Activated CD4-positive, alpha-beta T cell treated with anti-CD3 and anti-CD28 coated beads, Interleukin-2, Interleukin-6, amounts not matched to agents 100 ng/mL and 50 ng/mL, durations not matched to agents 16 hours and 8 hours (primary cell): ENCODE measurements around the gene FAM219A.
"Not testable (repeated sequence)": the region's sequence is repeated elsewhere in the genome, so short reads cannot be mapped to it uniquely, and the experiment has no call there.

Source experiments
- DNase-seq: peaks from one replicate; pipeline ENCODE4 v3.0.0-alpha.2; 2020

FAM219A gene

DNA sequence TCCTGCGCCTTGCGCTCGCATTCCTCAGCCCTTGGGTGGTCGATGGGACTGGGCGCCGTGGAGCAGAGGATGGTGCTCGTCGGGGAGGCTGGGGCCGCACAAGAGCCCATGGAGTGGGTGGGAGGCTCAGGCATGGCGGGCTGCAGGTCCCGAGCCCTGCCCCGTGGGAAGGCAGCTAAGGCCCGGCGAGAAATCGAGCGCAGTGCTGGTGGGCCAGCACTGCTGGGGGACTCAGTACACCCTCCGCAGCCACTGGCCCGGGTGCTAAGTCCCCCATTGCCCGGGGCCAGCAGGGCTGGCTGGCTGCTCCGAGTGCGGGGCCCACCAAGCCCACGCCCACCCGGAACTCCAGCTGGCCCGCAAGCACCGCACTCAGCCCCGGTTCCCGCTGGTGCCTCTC lies 24.4 kb upstream of the FAM219A start:
- DNase-seq, result not testable (repeated sequence)

DNA sequence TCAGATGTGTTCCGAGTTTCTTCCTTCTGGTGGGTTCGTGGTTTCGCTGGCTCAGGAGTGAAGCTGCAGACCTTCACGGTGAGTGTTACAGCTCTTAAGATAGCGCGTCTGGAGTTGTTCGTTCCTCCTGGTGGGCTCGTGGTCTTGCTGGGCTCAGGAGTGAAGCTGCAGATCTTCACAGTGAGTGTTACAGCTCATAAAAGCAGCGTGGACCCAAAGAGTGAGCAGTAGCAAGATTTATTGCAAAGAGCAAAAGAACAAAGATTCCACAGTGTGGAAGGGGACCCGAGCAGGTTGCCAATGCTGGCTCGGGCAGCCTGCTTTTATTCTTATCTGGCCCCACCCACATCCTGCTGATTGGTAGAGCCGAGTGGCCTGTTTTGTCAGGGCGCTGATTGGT lies 23.2 kb upstream of the FAM219A start:
- DNase-seq, result not testable (repeated sequence)

DNA sequence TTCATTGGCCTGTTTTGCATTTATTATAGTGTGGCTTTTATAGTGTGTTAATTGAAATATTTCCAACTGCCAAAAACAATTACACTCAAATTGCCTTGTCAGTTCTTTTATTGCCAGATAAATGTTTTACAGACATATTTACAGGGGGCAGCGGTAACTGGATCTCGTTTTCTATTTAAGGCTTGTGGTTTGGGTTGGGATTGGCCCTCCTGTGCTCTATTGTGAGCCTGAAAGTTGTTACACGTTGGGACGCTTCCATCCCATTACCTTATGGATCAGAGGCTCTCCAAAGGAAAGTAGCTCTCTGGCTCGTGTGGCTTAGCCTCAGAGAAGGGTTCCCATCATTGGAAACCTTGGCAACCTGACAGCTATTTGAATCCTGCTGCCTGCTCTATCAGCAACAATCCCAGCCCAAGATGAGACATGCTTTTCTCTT lies 21.1 kb upstream of the FAM219A start:
- no peak for DNase-seq

DNA sequence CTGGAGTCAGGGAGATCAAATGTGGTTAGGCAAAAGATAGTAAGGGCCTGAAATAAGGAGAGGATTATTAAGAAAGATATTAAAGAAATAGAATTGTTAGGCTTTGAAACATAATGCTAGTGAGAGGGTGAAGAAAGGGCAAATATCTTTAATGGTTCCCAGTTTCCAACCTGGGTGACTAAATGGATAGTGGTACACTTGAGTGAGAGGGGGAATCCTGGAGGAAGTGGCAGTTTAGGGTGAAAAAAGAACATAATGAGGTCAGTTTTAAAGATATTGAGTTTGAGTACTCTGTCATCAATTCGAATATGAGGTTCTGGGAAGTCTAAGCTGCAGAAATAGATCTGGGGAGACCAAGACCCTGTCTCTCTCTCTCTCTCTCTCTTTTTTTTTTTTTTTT lies 19.2 kb upstream of the FAM219A start:
- no peak for DNase-seq

DNA sequence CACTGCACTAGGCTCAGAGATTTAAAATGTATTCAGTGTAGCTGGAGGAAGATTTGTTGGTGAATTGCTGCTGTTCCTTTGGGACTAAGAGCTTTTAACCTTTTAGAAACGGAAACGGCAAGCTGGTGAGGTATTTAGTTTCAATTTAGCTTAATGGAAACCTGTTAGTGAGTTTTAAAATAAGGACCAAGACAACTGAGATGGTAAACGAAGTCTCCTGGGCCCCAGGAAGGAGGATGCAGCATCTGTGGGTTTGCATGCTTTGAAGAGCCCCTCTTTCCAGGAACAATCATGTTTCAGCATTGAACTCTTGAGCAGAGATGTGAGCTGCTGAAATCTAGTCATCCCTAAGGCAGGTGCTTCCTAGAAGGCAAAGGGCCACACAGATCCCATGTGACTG lies 16.7 kb upstream of the FAM219A start:
- no peak for DNase-seq

DNA sequence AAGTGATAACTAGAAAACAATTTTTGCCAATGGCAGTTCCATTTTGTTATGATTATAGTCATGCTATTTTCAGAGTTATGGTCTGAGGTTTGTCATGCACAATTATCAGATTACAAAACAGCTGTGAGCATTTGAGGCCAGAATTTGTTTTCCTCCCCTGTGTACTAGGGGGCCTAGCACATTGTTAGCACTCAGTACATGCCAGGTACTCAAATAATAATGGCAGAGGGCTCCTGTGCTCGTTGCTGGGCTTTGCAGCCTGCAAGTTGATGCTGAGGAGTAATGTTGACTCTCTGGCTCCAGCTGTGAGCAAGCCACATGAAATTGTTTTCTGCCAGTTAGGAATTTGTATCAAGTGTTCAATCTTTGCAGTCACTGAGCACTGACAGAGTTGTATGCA lies 7.1 kb upstream of the FAM219A start:
- no peak for DNase-seq

DNA sequence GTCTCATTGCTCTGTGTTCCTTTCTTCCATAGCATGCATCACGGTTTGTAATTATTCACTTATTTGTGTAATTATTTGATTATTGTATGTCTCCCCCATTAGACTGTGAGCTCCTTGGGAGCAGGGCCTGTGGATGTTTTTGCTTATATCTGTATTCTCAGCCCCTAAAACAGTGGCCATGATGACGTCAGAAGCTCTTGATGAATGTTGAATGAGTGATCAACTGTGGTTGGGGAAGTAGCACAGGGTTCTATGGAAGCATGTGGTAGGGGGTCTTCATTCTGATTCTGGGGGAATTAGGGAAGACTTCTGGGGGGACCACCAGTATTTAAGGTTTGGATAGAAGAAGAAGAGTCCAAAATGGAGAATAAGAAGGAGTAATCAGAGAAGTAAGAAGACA lies 6.2 kb upstream of the FAM219A start:
- DNase-seq, result no peak

DNA sequence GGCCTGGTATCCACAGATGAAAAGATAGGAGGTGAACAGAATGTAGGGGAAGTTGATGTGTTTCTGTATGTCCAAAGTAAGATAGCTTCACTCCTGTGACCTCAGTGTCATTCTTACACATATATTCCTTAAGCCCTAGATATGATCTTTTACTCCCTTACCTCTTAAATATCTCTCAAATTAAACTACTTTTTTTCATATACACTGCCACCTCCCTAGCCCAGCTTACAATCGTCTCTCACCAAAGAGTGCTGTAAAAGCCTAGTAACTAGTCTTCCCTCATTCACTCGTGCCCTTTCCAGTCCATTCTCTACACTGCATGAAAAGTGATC lies 5.5 kb upstream of the FAM219A start:
- no peak for DNase-seq

DNA sequence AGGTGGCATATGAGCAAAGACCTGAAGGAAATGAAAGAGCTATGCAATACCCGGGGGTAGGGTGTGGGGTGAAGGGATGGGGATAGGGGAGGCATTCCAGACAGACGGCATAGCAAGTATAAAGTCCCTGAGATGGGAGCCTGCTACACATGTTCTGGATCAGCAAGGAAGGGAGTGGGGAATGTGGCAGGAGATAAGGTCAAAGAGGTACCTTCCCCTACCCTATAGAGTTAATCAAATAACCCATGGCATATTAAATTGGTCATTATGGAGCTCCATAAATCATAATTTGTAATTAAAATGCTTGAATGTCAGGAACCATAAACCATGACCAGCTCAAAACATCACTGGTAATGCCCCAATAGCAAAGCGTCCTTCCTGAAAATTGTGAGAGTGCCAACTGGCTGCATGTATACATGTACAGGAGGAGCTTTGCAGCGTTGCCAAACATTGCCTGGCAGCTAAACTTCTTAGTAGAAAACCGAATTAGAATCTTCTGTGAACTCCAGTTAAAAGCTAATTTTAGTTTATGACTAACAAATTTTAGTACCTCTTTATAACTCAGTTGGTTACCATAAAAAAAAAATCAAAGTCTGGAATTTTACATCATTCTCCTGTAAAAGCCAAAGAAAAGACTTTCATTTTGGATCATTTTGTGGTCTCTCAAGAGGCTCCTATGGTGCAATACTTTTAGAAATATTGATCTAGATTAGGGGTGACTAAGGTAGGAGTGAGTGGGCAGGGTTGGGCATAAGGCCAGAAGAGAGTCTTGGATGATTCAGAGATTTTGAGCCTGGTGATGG lies 4.9 kb upstream of the FAM219A start:
- peak; percentile 63 for DNase-seq

DNA sequence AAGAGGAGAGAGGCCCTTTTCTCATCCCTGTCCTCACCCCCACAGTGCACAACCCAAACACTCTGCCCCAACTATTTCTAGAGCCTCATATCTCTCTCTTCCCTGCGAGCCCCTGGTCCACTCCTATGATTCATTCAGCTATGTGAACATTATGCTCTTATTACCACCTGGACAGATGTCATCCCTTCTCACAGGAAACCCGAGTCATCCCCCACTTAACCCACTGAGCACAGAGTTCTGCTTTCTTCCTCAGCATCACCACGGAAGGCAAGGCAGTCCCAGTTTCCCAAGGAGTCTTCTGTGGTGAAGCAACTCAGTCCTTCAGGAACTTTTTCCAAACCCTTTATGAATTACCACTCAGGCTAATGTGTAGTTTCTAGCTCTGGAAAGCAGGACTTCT lies 1.6 kb upstream of the FAM219A start:
- no peak for DNase-seq

DNA sequence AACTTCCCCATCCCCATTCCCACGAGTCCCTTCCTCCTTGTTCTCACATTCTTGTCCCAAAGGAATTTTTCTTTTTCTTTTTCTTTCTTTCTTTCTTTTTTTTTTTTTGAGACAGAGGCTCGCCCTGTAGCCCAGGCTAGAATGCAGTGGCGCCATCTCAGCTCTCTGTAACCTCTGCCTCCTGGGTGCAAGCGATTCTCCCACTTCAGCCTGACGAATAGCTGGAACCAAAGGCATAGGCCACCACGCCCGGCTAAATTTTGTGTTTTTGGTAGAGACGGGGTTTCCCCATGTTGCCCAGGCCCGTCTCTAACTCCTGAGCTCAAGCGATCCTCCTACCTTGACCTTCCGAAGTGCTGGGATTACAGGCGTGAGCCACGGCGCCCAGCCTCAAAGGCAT lies 986 bp upstream of the FAM219A start:
- DNase-seq, result no peak

DNA sequence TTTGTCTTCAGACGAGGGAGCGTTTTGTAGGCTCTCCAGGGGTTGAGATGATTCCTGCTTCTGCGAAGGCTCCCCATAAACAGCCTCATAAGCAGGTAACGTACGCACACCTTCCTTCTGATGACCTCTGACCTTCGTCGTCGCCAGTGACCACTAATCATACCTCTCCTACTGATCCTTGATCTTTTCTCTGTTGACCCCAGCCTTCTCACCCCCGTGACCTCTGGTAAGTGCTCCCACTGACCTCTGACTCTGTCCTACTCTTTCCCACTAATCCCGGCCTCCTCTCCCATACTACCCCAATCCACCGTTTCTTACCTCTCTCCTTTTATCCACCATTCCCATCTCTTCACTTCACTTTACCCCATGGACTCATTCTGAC lies 580 bp upstream of the FAM219A start:
- no peak for DNase-seq

DNA sequence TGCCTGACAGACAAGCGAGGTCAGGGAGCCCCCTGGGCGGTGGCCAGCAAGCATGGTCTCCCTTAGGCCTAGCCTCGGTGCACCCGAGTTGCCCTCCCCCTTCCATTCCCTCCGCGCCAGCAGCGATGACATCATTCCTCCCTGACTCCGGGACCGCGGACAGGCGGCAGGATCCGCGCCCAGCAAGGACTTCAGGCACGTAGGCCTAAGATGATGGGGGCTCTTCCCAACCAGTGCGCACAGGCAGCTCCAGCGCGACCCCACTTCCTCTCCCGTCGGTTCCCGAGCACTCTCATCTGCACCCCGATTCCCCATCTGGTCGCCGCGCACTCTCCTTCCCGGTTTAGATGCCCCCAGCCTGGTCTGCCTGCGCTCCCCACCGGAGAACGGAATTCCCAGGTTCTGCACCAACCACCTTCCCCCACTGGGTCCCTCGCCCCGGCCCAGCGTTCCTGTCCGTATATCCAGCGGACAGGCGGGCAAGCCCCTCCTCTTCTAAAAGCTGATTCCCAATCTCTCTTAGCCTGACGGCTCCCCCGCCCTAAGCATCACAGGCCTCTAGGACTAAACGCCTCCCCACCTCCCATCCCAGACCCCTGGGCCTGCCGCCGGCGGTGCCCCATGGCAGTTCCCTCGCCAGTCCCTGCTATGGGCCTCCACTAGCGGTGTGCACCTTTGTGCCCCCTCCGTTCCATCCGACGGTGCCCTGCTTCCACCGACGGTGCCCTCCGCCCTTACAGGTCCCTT lies 931 bp downstream of the FAM219A start:
- peak; percentile 28 for DNase-seq

DNA sequence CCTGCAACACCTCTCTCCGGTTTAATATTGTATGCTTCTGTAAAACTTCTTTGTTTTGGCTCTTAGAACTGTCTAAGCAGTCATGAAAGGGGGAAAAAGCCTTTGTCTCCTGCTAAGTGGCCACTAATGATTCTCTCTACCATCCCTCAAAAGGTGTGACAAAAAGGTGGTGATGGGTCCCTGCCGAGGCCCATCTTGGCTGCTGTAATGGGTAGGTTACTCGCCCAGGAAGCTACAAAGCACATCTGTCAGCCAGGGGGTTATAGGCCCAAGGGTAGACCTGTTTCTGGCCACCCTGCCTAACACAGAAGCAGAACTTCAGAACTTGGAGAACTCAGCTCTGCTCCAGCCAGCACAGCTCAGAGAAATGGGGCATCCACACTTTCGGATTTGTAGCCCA lies 1.6 kb downstream of the FAM219A start:
- no peak for DNase-seq

DNA sequence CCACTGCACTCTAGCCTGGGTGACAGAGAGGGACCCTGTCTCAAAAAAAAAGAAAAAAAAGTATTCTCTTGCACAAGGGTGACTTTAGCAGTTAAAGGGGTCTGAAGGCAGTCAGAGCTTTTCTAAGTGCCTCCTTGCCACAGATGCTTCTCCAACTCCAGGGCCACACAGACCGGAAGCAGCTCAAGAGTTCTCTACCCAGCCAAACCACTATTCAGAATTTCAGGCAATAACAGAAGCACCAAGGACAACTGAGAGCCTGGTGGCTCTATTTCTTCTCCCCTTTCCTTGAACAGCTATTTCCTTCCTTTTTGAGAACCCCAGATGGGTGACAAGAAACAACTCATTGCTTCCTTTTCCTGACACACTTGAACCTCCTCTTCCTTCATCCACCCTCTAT lies 2.2 kb downstream of the FAM219A start:
- no peak for DNase-seq

DNA sequence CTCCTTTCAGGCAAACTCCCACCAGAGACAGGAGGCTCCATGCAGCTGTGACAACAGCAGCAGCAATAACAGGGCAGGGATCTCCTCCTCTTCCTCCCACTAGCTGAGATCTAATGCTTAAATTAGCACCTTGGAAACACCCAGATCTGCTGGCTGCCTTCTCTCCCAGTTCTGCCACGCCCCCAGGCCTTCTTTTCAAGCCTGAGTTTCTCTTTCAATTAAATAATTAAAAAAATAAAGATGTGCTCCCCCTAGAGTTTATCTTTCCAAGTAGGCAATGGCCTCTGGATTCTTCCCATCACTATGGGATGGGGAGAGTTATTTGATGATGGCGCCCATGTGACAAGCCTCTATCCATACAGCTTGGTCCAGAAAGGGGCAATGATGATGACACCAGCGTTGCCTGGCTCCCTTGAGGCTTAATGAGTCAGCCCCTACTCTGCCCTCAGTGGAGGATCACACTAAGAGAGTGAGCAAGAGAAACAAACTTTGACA lies 3.8 kb downstream of the FAM219A start:
- peak; percentile 42 for DNase-seq

DNA sequence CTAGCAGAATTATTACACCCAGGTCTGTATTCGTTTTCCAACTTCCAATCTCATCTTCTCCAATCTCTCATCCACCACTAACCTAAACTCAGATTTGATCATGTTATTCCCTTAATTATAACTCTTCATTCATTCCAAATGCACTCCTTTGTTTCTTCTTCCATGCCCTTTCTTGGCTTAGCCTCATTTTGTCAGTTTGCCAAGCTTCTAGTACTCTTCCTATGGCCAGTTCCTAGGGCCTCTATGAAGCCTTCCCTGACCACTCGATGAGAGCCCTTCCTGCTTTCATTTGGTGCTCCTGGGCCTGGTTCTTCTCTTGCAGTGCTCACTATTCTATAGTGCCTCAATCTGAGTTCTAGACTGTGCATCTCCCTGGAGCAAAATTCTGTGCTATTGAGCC lies 5.8 kb downstream of the FAM219A start:
- no peak for DNase-seq

DNA sequence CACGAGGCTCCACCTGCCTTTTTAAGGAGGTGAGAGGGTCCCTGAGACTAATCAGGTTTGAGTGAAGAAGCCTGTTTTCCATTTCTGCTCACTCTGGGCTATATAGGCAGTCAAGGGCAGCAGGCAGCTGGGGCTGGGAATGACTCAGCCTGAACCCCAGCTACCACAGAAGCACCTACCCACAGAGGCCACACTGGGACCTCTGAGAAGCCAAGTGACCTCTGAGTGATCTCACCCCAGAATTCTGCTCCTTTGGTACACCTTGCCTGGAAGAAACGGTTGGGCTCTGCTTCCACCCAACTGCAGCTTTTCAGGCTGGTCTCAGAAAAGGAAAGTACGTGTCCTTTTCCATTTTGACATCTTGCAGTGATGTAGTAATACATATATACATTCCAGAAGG lies 6.8 kb downstream of the FAM219A start:
- peak; percentile 65 for DNase-seq

DNA sequence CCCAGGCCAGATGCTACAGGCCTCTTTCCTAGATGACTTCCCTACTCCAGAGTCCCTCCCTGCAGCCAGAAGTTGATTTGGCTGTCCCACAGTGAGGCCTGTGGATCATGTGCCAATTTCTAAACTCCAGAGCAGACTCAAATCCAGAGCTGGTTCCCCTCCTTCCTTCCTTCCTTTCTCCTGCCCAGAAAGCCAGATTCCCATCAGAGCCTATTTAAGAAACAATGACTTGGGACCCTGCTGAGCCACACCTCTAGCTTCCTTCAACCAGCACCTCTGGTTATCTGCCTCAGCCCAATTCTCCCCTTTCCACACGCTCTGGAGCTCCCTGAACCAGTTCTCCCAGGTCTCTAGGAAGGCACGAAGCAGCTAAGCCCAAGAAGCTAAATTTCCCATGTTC lies 7.2 kb downstream of the FAM219A start:
- DNase-seq, result no peak

DNA sequence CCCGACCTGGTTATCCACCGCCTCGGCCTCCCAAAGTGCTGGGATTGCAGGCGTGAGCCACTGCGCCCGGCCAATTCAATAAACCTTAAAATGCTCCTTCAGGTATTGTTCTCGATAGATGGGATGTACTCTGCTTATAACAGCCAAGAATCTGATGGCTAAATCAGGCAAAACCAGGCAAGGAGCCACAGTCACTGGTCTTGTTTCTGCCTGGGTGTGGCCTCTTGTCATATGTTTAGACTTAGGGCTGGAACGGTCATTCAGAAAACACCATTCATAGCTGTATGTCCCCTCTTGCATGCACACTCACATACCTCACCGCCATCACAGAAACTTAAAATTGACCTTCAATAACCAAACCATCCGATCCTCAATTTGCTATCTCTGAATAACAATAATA lies 7.7 kb downstream of the FAM219A start:
- DNase-seq, result no peak

DNA sequence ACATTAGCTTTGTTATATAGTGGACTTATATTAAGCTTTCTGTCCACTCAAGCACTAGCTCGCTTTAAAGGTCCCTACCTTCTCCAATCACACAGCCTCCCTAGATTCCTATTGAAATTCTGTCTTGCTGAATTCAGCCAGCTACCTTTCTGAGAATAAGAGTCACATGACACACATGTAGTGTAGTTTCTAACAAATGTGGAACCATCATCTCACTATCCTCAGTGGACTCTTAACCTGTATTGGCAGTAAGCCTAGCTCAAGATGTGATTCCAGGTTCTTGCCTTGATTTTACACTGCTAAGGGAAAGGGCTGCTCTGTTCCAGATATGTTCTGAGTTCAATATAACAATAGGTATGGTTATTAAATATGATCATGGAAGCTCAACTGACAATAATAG lies 11.4 kb downstream of the FAM219A start:
- DNase-seq, result no peak

DNA sequence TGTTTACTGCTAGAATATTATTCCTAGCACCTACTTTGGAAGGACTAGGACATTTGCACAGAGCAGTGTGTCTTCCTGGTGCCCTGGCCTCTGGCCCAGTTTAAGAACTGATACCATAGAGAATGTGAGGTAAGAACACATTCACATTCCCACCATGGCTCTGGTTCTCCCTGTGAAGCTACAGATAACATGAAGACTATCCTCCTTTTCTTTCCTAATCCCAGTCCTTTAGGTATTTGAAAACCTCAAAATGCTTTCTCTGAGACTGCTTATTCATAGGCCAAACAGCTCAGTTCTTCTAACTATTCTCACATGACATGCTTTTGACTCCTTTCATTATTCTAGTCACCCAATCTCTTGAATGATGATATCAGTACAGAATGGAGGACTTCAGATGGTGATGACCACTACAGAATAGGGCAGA lies 11.9 kb downstream of the FAM219A start:
- no peak for DNase-seq

DNA sequence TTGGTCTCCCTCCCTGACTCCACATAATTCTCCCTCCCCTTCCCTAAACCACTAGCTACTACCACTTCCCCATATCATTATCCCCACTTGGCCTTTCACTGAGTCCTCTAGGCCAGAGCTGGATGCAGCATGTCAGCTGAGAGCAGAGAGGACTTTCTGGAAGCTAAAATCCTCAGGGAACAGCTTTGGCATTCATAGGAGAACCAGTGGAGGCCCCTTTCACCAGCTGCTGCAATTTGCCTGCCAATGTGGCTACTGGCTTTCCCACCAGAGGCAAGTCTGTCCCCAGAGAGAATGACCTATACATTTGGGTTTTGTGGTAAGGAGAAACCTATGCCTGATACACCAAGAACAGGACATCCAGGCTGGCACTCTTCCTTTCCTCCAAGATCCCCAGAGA lies 14.4 kb downstream of the FAM219A start:
- DNase-seq, result no peak

DNA sequence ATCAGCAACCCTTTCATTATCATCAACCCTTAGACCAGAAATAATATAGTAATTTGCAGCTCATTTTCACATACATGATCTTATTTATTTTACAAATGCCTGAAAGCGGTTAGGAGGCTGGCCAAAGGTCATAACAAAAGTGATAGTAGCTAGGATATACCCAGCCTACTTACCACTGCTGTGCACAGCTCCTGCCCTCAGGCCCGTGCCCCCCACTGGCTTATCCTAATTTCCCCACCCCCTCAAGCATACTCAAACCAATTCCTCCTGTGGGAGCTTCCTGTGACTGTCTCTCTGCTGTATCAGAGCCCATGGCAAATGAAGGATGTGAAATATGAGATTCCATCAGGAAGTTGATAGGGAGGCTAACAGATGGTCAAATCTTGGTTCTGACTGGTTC lies 14.8 kb downstream of the FAM219A start:
- no peak for DNase-seq

DNA sequence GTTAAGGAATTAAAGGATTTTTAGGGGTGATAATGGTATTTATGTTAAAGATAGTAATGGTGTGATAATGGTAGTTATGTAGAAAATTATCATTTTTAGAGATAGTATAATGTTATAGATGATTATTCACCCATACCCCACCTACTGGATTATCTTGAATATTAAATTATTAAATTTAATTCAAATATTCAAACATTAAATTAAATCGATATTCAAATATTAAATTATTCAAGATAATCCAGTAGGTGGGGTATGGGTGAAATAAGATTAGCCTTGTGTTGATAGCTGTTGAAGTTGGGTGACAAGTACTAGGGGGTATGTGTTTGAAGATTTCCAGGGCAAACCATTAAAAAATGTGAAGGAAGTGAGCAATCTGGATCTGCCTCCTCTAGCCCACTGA lies 15.6 kb downstream of the FAM219A start:
- no peak for DNase-seq
